Right renal pelvis (tissue), 4 donors: ENCODE results near the gene PARVB. TPM values are rescaled to one million over a fixed set of nuclear protein-coding genes. Genes with fewer than 3 reads are reported as not detected.

Experiments used
- DNase-seq, 4 donors: peaks; one replicate each; pipeline ENCODE4 v3.0.0-alpha.2; 2013; ENCODE audit warnings: low read depth in 4 of 4, low spot score in 3 of 4, missing footprints in 1 of 4
- polyA plus RNA-seq, 4 donors: library from polyadenylated mRNA; unstranded; fragments of 120-200 nt; gene quantifications; one replicate each; pipeline ENCODE4 v1.2.1, GENCODE V29; 2013; ENCODE audit not compliant: insufficient read length in 4 of 4

Gene PARVB
- polyA plus RNA-seq, 4 donors: 21.2 to 25.0 (median 23.0) TPM

DNA sequence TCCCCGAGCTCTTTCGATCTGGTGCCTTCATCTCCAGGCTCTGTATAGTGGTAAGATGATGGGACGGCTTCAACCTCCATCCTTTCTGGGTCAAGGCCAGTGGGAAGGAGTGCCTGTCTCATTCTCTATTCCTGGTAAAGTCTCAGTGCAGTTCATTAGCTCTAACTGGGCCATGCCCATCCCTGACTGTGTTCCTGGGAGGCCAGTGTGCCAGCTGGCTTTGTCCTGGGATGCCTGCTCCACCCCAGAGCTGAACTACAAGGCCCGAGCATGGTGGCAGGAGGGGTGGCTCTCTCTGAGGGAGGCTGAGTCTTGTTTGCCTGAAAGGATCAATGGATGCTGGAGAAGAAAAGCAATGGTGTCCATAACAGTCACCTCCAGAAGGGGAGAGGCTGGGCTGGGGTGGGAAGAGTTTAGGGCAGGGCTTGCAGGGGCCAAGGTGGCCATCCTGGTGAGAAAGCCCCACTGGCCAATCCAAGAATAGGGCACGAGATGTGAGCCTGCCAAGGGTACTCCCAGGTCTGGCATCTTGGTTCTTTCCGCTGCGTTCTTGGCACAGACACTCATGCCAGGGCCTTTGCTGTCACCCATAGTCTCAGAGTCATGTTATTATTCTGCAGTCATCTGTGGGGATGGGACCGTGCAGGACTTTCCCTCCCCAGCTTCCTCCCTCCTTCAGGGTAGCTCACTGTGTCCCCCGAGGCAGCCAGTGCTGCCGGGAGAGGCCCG is 60.1 kb downstream of the PARVB start:
- DNase-seq: no peak

DNA sequence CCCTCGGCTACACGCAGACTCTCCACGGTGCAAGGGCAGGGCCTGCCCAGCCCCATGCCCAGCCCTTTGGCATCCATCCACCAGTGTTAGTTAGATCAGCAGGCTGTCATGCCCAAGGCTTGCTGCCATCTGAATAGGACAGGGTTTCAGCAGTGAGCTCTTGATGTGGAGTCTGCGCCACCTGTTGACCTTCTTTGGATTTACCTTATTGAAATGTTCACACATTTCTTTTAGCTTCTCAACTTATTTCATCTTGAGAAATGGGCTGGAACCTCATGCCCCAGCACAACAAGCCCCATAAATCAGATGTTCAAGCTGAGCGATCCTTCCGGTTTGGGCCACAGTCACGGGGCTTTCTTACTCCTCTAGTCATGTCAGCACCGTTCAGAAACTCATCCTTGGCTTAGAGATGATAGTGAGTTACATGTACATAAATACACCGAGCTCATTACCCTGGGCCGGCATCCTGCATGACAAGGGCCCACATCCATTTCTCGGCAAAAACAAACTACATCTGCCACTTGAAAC is 61.7 kb downstream of the PARVB start:
- peak; percentile 28 to 58 (median 44) for DNase-seq

DNA sequence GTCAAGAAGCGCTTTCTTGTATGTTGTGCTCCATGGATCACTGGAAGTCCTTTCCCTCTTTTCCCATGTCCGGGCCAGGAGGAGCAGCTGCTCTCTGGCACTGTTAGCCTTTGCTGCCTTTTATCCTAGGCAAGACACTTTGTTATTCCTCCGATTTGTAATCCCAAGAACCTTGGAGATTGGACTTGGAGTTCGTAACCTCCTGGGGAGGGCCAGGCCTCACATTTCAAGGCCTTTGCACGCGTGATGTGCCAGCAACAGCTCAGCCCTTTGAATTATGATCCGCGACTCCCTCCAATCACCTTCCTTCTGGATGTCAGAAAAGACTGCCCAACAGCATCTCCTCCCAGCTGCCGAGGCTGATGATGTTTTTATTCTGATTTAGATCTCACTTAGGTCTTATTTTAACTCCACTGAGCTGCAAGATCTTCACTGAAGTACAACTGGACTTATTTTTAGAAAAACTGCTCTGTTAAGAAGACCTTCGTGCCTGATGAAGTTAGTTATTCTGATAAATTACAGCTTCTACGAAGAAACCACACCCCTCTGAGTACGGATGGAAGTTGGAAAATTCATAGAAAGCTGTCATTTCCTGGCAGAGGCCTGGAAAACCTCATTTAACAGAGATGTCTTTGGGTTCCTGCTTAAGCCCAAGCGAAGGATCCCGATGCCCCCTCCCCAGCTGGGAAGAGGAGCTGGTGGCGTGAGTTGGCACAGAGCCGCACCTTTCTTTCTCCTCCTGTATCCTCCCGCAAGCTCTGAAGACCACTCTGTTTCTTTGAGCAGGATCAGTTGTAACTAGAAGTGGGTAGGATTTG is 62.4 kb downstream of the PARVB start:
- DNase-seq: peak in 1 of 4 donors; percentile 16

DNA sequence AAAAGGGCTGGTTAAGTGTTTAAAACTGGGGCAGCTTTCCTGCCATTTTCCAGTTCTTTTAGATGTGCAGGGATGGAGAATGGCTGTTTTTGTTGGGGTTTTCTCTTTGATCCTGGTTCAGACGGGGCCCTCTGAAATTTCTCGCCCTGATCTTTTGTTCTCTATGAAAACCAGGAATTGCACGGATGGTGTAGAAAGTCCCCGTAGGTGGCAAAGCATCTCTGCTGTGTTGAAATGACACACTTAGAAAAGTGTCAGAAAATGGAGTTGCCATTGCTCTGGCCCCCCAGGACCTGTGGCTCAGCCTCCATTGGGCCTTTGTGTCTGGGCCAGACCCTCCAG is 63.0 kb downstream of the PARVB start:
- DNase-seq: no peak

DNA sequence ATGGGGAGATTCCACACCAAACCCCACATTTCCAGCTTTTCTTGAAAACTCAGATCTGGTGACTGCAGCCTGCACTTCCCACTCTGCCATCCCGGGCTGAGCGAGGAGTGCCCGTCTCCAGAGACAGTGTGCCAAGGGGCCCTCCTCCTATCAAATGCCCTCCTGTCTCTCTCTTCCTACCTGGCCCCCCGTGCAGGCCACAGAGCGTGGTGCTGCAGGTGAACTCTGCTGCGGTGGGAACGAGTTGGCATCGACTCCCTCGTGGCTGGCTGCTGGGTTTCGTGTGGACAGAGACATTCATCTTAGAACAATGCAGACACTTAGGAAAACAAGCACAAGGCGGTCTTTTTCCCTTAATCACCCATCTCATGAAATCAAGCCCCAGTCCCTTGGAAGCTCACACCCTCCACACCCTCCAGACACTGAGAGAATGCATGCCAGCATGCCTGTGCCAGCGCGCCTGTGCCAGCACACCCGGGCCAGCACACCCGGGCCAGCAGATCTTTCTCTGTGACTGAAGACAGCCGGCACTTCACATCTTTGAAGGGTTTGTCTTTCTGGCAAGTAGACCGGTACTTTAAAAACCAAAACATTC is 65.0 kb downstream of the PARVB start:
- DNase-seq: no peak

DNA sequence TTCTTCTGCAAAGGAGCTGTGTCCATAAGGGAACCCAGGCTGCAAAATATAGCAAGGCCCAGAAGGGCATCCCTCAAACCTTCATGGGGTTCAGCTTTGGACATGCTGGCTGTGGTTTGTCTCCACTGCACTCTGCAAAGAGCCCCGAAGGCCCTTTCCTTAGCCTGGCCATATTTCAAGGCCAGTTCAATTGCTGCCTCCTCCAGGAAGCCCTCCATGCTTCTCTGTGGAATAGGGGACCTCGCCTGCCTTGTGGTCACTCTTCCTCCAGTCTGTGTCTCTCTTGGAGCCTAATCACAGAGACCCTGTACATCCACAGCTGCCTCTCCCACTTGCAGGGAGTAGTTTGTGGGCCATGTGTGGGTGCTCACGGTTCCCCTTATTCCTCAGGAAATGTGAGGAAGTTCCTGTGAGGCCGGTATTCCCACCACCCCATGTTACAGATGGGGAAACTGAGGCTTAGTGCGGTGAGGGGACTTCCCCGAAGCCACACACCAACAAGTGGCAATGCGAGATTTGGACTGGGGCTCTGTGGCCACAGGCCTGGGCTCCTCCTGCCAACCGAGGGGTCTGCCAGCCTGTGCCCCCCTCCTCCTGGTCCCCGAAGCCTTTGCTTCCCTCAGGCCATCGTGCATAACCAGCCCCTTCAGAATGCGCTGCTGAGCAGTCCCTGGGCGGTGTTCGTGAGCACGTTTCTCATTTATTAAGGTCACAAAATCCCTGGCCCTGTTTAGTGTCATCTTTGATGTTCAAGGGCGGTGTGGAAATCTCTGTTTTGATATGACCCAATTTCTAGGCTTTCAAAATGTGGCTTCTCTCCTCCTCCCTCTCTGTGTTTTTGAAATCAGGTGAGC is 65.8 kb downstream of the PARVB start:
- no peak for DNase-seq

DNA sequence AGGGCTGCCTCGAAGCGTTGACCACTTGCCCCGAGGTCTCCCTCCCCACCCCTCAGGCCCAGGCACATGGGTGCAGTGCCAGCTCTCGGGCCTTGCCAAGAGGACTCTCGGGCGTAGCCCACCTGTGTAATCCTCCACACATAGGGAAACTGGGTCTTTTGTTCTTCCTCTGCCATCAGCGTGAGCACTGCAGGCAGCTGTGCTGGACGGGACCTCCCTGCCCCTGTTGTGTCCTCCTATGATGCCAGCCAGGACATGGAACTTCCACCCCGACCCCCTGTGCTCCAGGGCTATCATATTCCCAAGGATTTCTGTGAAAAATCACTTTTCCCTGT is 66.4 kb downstream of the PARVB start:
- DNase-seq: no peak

DNA sequence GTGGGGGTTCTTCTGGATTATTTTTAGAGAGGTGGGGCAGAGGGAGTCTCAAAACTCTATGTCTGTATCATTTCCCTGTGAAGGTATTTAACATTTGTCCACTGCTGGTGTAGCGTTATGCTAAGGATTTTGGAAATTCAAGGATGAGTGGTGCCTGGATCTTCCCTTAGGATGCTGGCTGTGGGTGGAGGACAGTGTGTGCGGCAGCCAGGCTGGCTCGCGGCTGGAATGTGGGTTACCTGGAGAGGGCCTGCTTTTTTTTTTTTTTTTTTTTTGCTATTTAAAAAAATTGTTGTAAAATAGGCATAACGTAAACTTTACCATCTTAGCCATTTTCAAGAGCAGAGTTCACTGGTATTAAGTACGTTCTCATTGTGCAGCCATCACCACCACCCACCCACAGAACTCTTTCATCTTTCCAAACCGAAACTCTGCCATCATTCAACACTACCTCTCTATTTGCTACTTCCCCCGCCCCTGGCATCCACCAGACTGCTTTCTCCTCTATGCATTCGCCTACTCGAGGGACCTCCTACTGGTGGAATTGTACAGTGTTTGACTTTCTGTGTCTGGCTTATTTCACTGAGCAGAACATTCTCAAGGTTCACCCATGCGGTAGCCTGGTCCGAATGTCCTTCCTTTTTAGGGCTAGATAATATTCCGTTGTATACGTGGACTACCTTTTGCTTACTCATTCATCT is 67.1 kb downstream of the PARVB start:
- no peak for DNase-seq

DNA sequence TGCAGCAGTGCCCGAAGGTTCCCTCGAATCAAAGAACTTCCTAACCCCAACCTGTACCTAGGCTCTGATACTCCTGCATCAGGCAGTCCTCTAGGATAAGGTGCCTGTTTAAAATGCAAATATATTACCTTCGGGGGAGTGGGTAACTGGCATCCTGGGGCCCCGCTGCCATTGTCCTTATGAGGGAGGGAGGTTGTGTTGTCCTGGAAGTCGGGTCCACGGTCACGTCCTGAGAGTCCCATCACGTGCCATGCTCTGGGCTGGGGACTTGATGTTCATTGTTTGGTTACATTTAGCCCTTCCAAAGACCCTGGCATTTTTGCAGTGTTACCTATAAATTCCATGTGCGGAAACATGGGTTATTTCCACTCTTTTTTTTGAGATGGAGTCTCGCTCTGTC is 67.6 kb downstream of the PARVB start:
- DNase-seq: no peak

DNA sequence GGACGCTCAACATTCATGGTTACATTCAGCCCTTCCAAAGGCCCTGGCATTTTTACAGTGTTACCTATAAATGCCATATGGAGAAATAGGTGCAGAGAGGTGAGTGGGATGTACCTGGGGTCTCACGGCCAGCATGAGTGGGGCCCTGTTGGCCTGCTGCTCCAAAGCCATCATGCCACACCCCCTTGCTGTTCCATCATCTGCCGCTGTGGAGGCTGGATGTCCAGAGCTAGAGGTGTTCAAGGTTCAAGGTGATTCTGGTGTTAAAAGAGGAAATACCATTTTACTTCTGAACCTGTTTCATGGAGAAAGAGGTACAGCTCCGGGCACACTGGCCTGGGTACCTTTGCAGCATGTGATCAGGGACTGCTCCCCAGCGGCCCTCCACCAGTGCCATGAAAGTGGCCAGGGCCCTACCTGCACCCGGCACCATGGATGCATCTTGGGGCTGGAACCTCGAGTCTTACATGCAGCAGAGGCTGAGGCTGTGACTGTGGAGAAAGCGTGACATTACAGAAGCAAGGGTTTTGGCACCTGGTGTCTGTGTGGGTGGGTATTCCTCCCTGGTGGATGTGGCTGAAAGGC is 68.6 kb downstream of the PARVB start:
- no peak for DNase-seq

DNA sequence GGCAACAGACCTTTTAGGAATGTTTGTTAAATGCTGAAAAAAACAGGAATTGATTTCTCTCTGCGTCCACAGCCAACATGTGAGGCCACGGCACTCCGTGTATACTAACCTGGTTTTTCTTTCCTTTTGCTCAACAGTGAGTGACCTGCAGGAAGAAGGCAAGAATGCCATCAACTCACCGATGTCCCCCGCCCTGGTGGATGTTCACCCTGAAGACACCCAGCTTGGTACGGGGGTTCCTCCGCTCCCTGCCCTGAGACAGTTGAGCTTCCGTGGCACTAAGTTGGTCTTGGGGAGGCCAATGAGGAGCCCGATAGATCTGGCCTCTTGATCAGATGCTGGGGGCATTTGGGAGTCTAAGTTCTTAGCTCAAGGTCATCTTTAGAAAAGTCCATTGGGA is 69.7 kb downstream of the PARVB start:
- DNase-seq: no peak

DNA sequence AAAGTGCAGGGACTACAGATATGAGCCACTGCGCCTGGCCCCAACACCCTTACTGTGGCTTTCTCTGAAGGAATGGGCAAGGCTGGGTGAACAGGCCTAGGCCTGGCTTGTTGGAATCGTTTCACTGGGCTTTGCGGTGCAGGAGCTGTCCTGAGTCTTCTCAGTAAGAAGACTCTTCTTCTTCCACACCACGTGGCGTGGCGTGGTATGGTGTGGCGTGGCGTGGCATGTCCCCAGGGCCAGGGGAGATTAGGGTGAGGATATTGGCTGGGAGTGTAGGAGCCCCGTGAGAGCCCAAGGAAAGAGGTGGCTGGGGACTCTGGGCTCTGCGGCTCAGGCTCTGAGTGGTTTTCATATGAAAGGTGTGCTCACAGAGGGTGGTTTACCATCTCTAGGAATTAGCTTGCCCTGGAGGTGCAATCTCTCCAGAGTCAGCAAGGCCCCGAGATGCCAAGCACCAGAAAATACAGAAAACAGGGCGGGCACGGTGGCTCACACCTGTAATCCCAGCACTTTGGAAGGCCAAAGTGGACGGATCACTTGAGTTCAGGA is 70.7 kb downstream of the PARVB start:
- DNase-seq: no peak

DNA sequence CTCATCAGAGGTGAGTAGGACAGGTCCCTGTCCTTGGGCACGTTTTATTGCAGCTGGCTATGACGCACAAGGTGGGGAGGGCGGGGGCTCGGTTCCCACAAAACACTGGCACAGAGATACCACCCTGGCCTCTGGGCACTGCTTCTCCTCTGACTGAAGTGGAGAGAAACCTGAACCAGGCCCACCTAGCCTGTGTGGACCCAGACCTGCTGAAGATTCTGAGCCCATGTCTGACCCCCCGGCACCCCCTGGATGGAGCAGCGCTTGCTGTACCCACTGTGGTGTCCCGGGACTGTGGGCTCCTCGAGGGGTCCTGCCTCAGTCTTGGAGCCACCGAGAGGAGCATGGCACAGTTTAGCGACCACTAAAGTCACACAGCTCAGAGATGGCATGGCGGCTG is 72.6 kb downstream of the PARVB start:
- no peak for DNase-seq

DNA sequence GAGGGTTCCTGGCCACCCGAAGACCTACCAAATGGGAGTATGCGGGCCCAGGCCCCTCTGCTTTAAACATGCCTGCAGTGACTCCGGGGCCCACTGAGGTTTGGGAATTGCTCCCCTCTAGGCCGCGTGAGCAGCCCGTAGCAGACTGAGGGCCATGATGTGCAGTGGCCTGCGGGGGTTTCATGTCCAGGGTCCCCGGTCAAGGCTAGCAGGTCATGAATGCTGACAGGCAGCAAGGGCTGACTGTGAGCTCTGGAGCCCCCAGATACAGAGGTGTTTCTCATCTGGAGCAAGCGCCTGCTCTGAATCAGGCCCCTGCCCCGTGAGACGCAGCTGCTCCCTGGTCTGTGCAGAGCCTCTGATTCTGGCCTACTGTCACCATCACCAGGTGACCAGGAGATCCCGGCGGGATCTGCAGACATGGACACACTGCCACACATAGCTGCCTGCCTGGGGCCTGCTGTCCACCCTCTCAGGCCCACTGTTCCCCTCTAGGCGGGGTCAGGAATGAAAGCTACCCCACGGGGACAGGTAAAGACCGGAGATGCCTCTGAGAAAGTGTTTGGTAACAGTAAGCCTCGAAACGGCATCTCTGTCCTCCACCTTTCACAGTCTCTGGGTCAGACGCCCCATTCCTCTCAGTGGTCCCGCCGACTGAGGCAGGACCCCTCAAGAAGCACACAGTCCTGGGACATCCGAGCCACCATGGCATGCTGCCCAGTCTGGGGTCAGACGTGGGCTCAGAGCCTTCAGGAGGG is 73.3 kb downstream of the PARVB start:
- DNase-seq: no peak

DNA sequence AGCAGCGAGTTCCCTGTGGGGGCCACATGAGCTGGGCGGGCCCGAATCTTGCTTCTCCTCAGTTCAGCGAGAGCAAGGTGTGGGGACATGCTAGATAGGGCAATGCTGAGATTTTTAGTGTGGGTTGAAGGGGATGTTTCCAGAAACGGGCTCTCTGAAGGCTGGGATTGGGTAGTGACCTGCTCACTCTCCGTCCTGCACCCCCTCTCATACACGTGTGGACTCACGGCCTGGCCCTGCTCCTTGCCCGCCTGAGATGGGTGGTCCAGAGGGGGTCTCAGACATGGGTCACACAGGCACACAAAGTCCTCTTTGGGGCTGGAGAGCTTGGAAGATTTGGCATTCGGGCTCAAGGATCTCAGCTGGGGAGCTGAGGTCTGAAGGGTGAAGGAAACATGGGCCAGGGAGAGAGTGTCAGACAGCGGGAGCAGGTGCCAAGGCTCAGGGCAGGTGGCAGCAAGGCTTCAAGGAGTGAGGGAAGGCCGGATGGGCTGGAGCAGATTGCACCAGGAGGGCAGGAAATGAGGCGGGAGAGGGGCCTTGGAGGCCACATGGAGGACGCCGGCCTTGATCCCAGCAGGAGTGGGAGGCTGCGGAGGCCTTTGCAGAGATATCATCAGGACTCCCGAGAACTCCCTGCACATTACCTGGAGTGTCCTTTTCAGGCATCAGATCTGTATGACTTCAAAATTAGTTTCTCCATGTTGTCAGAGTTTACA is 74.1 kb downstream of the PARVB start:
- no peak for DNase-seq

DNA sequence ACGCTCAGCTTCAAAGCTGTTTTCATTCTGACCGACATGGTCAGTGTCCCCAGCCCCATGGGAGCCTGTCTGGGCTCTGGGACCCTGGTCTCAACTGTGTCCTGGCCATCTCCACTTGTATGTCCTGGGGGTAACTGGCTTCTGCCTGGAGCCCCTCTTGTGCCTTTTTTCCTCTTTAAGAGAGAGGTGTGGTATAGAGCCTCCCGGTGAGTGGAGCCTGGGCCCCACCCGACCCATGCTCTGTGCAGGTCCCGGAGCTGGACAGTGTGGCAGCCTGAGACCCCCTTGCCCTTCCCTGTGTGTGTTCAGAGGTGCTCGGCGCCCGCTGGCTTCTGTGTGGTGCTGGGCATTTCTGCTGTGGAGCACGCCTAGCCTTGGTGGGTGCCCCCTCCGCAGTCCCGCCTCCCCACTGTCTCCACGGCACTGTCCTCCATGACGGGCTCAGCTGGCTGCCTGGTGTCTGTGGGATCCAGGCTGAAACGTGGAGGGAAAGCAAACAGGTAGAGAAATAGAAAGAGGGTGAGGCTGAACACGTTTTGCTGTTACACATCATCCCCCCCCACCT is 74.9 kb downstream of the PARVB start:
- no peak for DNase-seq

DNA sequence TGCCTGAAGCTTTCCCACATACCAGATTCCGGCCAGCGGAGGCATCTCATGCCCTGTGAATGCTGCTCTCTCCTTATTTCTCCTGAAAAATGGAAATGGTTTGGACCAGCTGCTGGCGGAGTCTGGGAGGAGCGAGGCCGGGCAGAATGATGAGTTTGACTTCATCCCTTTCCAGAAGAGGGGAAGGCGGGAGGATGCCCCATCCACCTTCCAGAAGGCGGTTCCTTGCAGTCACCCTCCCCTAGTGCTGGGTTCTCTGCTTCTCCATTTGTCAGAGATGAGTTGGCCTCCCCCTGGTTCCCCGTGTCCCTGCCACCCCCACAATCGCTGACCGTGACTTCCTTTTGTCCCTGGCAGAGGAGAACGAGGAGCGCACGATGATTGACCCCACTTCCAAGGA is 75.6 kb downstream of the PARVB start:
- no peak for DNase-seq

DNA sequence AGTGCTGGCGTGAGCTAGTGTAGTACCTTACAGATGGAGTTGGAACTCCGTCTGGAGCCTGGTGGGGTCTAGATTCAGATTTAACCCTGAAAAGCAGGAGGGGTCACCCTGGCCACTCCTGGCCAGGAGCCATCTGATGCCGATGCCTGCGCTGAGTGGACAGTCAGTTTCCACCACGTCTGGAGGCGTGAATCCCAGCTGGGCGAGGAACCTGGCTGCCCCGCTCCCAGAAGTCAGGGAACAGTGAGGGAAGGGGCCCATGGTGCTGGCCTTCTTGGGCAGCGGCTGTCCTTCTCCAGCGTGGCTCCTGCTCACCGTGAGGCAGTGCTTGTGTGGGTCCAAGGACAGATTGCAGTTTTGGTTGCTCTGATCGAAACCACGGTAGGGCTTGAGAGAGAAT is 76.3 kb downstream of the PARVB start:
- DNase-seq: no peak
